RWPE2 (cell line): ENCODE measurements around the gene TMED3.

Experiments
- ATAC-seq: fragments of 200-7000 bp; cut with Tn5 transposase; 3 replicates; pipeline ENCODE4 v1.9.1; 2021; ENCODE audit warnings: low read depth
- DNase-seq: peaks from one replicate; pipeline ENCODE4 v3.0.0-alpha.2; 2020; ENCODE audit warnings: low spot score
- H3K27ac ChIP-seq: fragments of 450-650 bp; 2 replicates; pipeline ENCODE4 v1.5.1; 2017; ENCODE audit warnings: mild to moderate bottlenecking; ENCODE audit not compliant: poor library complexity, severe bottlenecking
- H3K27me3 ChIP-seq: fragments of 250-450 bp; sonication (Bioruptor Pico); 2 replicates; pipeline ENCODE4 v1.5.1; 2021; ENCODE audit warnings: mild to moderate bottlenecking, moderate library complexity; ENCODE audit not compliant: insufficient read depth, poor library complexity, severe bottlenecking
- H3K36me3 ChIP-seq: fragments of 250-450 bp; sonication (Bioruptor Pico); 2 replicates; pipeline ENCODE4 v1.5.1; 2020; ENCODE audit warnings: low read depth, mild to moderate bottlenecking, moderate library complexity
- H3K4me1 ChIP-seq: fragments of 250-450 bp; sonication (Bioruptor Pico); 2 replicates; pipeline ENCODE4 v1.5.1; 2021; ENCODE audit warnings: mild to moderate bottlenecking, moderate library complexity; ENCODE audit not compliant: insufficient read depth, poor library complexity, severe bottlenecking
- H3K4me3 ChIP-seq: fragments of 250-450 bp; sonication (Bioruptor Pico); 2 replicates; pipeline ENCODE4 v1.5.1; 2021; ENCODE audit warnings: mild to moderate bottlenecking, moderate library complexity; ENCODE audit not compliant: severe bottlenecking
- H3K9me3 ChIP-seq: fragments of 250-450 bp; sonication (Bioruptor Pico); 2 replicates; pipeline ENCODE4 v1.5.1; 2021; ENCODE audit warnings: mild to moderate bottlenecking, moderate library complexity; ENCODE audit not compliant: severe bottlenecking
- CTCF ChIP-seq: fragments of 450-650 bp; IDR thresholded peaks from one replicate; pipeline ENCODE4 v1.5.1; 2017; ENCODE audit warnings: mild to moderate bottlenecking, moderate library complexity; ENCODE audit not compliant: poor library complexity, severe bottlenecking

TMED3 gene

GRCh38 chr15:79357566-79357965, 46.7 kb downstream of the TMED3 start:
- Histone ChIP-seq H3K4me1 (no peaks in the 10 kb centered on the region), H3K27ac (no peak overlapping the region), H3K4me3 (no peak overlapping the region), H3K27me3 (no peaks in the 10 kb centered on the region), H3K9me3 (no peaks in the 10 kb centered on the region), H3K36me3 (no peaks in the 10 kb centered on the region)
- ATAC-seq, result no peak
- no peak for TF ChIP-seq CTCF
- no peak for DNase-seq

- H3K4me1 ChIP-seq, result no peaks in the 10 kb centered on the region
- ATAC-seq (no peak), DNase-seq (no peak)
- TF ChIP-seq CTCF, result no peak
- H3K27ac ChIP-seq, result no peak overlapping the region
- no peaks in the 10 kb centered on the region for H3K27me3 ChIP-seq
- H3K9me3 ChIP-seq, result no peaks in the 10 kb centered on the region
- H3K36me3 ChIP-seq, result no peaks in the 10 kb centered on the region
- no peak overlapping the region for H3K4me3 ChIP-seq
These were observed 47.2 kb downstream of the TMED3 start for GRCh38 chr15:79358069-79358468.

- no peak overlapping the region for H3K4me3 ChIP-seq
- ATAC-seq (no peak), DNase-seq (no peak)
- H3K27ac ChIP-seq, result no peak overlapping the region
- no peaks in the 10 kb centered on the region for H3K36me3 ChIP-seq
- no peaks in the 10 kb centered on the region for H3K27me3 ChIP-seq
- H3K4me1 ChIP-seq, result no peaks in the 10 kb centered on the region
- no peaks in the 10 kb centered on the region for H3K9me3 ChIP-seq
- no peak for TF ChIP-seq CTCF
These were observed 53.8 kb downstream of the TMED3 start for GRCh38 chr15:79364571-79365240.

- Histone ChIP-seq H3K27ac (no peak overlapping the region), H3K4me1 (no peaks in the 10 kb centered on the region), H3K4me3 (no peak overlapping the region), H3K9me3 (no peaks in the 10 kb centered on the region), H3K36me3 (no peaks in the 10 kb centered on the region), H3K27me3 (no peaks in the 10 kb centered on the region)
- TF ChIP-seq CTCF, result no peak
- ATAC-seq, result no peak
- no peak for DNase-seq
These were observed 54.9 kb downstream of the TMED3 start for GRCh38 chr15:79365765-79366164.

- H3K4me3 ChIP-seq, result no peak overlapping the region
- no peak overlapping the region for H3K27ac ChIP-seq
- TF ChIP-seq CTCF, result no peak
These were observed 55.8 kb downstream of the TMED3 start for GRCh38 chr15:79366691-79367090.

More at GRCh38 chr15:79366691-79367090, 55.8 kb downstream of the TMED3 start:
- Histone ChIP-seq H3K36me3 (no peaks in the 10 kb centered on the region), H3K9me3 (no peaks in the 10 kb centered on the region), H3K27me3 (no peaks in the 10 kb centered on the region), H3K4me1 (no peaks in the 10 kb centered on the region)
- no peak for ATAC-seq
- no peak for DNase-seq
